ENCODE data around the gene MEGF11.

Gene MEGF11

GRCh38 chr15:66053991-66054390, 199.6 kb downstream of the MEGF11 start:
- no peak overlapping the region for H3K4me3 Mint-ChIP-seq
- no peak overlapping the region for H3K27ac Mint-ChIP-seq
- H3K9me3 Mint-ChIP-seq, result no peaks in the 10 kb centered on the region
- no peaks in the 10 kb centered on the region for H3K36me3 Mint-ChIP-seq (ENCODE audit: low read depth)
- no peak for TF ChIP-seq CTCF (IDR thresholded peaks at IDR 0.05; ENCODE audit: unreplicated experiment in 3 of 3)
- H3K27me3 Mint-ChIP-seq (ENCODE audit: low read depth), result peaks cover 55% of the 10 kb centered on the region
- H3K4me1 Mint-ChIP-seq, result peaks cover 17% of the 10 kb centered on the region

GRCh38 chr15:66051833-66052232, 201.7 kb downstream of the MEGF11 start:
- no peak overlapping the region for H3K4me3 Mint-ChIP-seq
- no peaks in the 10 kb centered on the region for H3K9me3 Mint-ChIP-seq

DNA sequence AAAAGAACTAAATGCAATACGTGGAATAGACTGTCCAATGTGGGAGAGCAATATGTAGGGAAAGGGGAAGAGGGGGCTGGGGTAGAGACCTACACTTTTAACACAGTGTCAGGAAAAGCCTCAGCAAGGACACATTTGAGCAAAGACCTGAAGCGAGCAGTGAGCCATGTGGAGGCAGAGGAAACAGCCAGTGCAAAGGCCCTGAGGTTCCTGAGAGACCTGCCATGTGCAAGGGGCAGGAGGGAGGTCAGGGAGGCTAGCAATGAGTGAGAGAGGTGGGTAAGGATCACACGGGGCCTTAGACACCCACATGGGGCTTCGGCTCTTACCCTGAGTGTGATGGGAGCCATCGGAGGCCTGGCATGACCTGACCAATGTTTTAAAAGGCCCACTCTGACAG, 203.3 kb downstream of the MEGF11 start:
- Mint-ChIP-seq H3K4me1 (no peaks in the 10 kb centered on the region), H3K4me3 (no peak overlapping the region), H3K27me3 (ENCODE audit: low read depth) (peaks cover 57% of the 10 kb centered on the region), H3K36me3 (ENCODE audit: low read depth) (no peaks in the 10 kb centered on the region), H3K27ac (no peak overlapping the region), H3K9me3 (no peaks in the 10 kb centered on the region)
- no peak for TF ChIP-seq CTCF (IDR thresholded peaks at IDR 0.05; ENCODE audit: unreplicated experiment in 3 of 3)

More at GRCh38 chr15:66051833-66052232, 201.7 kb downstream of the MEGF11 start:
- no peak overlapping the region for H3K27ac Mint-ChIP-seq
- peaks cover 59% of the 10 kb centered on the region for H3K27me3 Mint-ChIP-seq (ENCODE audit: low read depth)
- TF ChIP-seq CTCF (IDR thresholded peaks at IDR 0.05; ENCODE audit: unreplicated experiment in 3 of 3), result no peak
- H3K4me1 Mint-ChIP-seq, result no peaks in the 10 kb centered on the region
- H3K36me3 Mint-ChIP-seq (ENCODE audit: low read depth), result no peaks in the 10 kb centered on the region

GRCh38 chr15:66049353-66049752, 204.2 kb downstream of the MEGF11 start:
- Mint-ChIP-seq H3K27me3 (ENCODE audit: low read depth) (peaks cover 59% of the 10 kb centered on the region), H3K36me3 (ENCODE audit: low read depth) (no peaks in the 10 kb centered on the region), H3K27ac (no peak overlapping the region), H3K4me1 (no peaks in the 10 kb centered on the region), H3K4me3 (no peak overlapping the region), H3K9me3 (no peaks in the 10 kb centered on the region)
- TF ChIP-seq CTCF (IDR thresholded peaks at IDR 0.05; ENCODE audit: unreplicated experiment in 3 of 3), result no peak

- no peak for TF ChIP-seq CTCF (IDR thresholded peaks at IDR 0.05; ENCODE audit: unreplicated experiment in 3 of 3)
- H3K27me3 Mint-ChIP-seq (ENCODE audit: low read depth), result peaks cover 50% of the 10 kb centered on the region
- H3K27ac Mint-ChIP-seq, result no peak overlapping the region
- no peaks in the 10 kb centered on the region for H3K36me3 Mint-ChIP-seq (ENCODE audit: low read depth)
- no peaks in the 10 kb centered on the region for H3K4me1 Mint-ChIP-seq
- no peak overlapping the region for H3K4me3 Mint-ChIP-seq
- no peaks in the 10 kb centered on the region for H3K9me3 Mint-ChIP-seq
These were observed 206.1 kb downstream of the MEGF11 start for GRCh38 chr15:66047321-66048024.

GRCh38 chr15:66046751-66047150, 206.8 kb downstream of the MEGF11 start:
- no peak for TF ChIP-seq CTCF (IDR thresholded peaks at IDR 0.05; ENCODE audit: unreplicated experiment in 3 of 3)
- no peaks in the 10 kb centered on the region for H3K9me3 Mint-ChIP-seq
- no peak overlapping the region for H3K4me3 Mint-ChIP-seq
- H3K27me3 Mint-ChIP-seq (ENCODE audit: low read depth), result peaks cover 42% of the 10 kb centered on the region
- no peak overlapping the region for H3K27ac Mint-ChIP-seq
- no peaks in the 10 kb centered on the region for H3K36me3 Mint-ChIP-seq (ENCODE audit: low read depth)
- H3K4me1 Mint-ChIP-seq, result no peaks in the 10 kb centered on the region
